ENCODE data around the gene SH2D4B.

The SH2D4B gene

GRCh38 chr10:80691441-80691840 lies 153.7 kb downstream of the SH2D4B start:
- Histone ChIP-seq H3K27me3 (ENCODE audit: control insufficient read depth, insufficient read depth, low read length) (no peaks in the 10 kb centered on the region), H3K9ac (ENCODE audit: low read length) (no peak overlapping the region)

GRCh38 chr10:80693565-80693964 lies 155.9 kb downstream of the SH2D4B start:
- no peaks in the 10 kb centered on the region for H3K36me3 ChIP-seq (ENCODE audit: control insufficient read depth, low read depth, low read length)
- H3K9me3 ChIP-seq (ENCODE audit: control insufficient read depth, low read depth, low read length): no peaks in the 10 kb centered on the region
- H3K27me3 ChIP-seq (ENCODE audit: control insufficient read depth, insufficient read depth, low read length): no peaks in the 10 kb centered on the region
- no peak overlapping the region for H3K9ac ChIP-seq (ENCODE audit: low read length)
- H3K4me1 ChIP-seq (ENCODE audit: control insufficient read depth, low read depth, low read length): no peaks in the 10 kb centered on the region
- H3K4me3 ChIP-seq (ENCODE audit: low read length): no peak overlapping the region
- H3K27ac ChIP-seq (ENCODE audit: low read length): no peak overlapping the region

More at GRCh38 chr10:80691441-80691840, 153.7 kb downstream of the SH2D4B start:
- H3K4me3 ChIP-seq (ENCODE audit: low read length): no peak overlapping the region
- H3K27ac ChIP-seq (ENCODE audit: low read length): no peak overlapping the region
- H3K9me3 ChIP-seq (ENCODE audit: control insufficient read depth, low read depth, low read length): no peaks in the 10 kb centered on the region
- no peaks in the 10 kb centered on the region for H3K4me1 ChIP-seq (ENCODE audit: control insufficient read depth, low read depth, low read length)
- no peaks in the 10 kb centered on the region for H3K36me3 ChIP-seq (ENCODE audit: control insufficient read depth, low read depth, low read length)

- Histone ChIP-seq H3K4me3 (ENCODE audit: low read length) (no peak overlapping the region), H3K36me3 (ENCODE audit: control insufficient read depth, low read depth, low read length) (no peaks in the 10 kb centered on the region), H3K4me1 (ENCODE audit: control insufficient read depth, low read depth, low read length) (no peaks in the 10 kb centered on the region), H3K9ac (ENCODE audit: low read length) (no peak overlapping the region), H3K27ac (ENCODE audit: low read length) (no peak overlapping the region), H3K27me3 (ENCODE audit: control insufficient read depth, insufficient read depth, low read length) (no peaks in the 10 kb centered on the region), H3K9me3 (ENCODE audit: control insufficient read depth, low read depth, low read length) (no peaks in the 10 kb centered on the region)
Measured at GRCh38 chr10:80694930-80695329, 157.2 kb downstream of the SH2D4B start.

Measured in iPS-18a (cell line).